GM18873 (cell line): ENCODE data around the gene MATCAP1.

Source experiments
- ATAC-seq: cut with Tn5 transposase; IDR thresholded peaks from one replicate; pipeline ENCODE4 v1.9.1; 2021; ENCODE audit warnings: mild to moderate bottlenecking, moderate library complexity, moderate number of reproducible peaks; ENCODE audit not compliant: unreplicated experiment, low FRiP score

Gene MATCAP1

GRCh38 chr16:67191995-67192681, 8.4 kb upstream of the MATCAP1 start, which contains the start of gene E2F4:
Gene E2F4, plus strand, starts transcription at chr16:67192155. Its CDS starts 73 bp downstream, at chr16:67192228.
- ATAC-seq: peak; percentile 56

DNA sequence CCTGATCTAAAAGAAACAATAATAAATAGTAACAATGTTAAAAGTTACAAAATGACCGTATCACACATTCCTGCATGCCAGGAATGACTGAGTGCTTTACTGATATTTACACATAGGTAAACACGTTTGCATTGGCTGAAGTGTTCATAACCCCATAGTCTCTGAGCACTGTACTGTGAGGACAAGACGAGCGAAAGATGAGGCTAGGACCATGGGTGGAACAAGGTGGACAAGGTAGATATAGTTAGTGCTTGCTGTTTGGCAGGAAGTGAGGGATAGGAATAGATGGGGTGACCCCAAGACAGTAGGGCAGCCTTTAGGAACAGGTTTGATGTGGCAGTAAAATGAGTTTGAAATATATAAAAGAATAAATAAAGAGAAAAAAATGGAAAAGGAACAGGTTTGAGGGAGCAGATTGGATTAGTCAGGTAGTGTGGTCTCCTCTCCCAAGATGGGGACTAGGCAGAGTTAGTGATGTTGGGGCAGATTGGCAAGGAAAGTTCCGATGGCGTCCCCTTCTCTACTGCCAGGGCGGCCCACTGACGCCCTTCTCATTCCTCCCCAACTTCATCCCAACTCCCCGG, 7.7 kb upstream of the MATCAP1 start:
- no peak for ATAC-seq

DNA sequence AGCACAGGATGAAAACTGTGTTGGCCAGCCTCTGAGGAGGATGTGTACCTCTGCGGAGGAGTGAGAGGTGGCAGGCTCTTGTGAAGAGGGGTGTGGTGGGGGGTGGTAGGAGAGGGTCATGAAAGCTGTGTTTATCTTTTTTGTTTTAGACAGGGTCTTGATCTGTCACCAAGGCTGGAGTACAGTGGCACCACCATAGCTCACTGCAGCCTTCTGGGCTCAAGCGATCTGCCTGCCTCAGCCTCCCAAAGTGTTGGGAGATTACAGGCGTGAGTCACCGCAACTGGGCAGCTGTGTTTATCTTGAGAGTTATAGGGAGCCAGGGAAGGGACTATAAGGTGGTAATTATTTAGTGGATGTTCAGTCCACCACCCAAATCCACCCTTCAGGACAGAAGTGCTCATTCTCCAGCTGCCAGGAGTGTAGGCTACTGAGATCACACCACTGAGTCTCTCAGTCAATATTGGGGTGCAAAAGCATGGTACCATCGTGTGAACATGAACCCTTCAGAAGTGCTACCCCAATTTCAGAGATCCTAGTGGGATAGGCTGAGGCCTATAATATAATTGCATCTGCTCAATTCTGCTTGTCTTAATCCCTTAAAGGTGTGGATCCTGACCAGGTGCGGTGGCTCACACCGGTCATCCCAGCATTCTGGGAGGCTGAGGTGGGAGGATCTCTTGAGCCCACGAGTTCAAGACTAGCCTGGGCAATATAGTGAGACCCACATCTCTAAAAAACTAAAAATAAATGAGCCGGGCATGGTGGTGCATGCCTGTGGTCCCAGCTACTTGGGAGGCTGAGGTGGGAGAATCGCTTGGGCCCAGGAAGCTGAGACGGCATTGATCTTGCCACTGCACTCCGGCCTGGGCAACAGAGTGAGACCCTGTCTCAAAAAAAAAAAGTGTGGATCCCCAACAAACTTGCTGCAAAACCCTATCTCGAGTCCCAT, 7.0 kb upstream of the MATCAP1 start:
- ATAC-seq: no peak

DNA sequence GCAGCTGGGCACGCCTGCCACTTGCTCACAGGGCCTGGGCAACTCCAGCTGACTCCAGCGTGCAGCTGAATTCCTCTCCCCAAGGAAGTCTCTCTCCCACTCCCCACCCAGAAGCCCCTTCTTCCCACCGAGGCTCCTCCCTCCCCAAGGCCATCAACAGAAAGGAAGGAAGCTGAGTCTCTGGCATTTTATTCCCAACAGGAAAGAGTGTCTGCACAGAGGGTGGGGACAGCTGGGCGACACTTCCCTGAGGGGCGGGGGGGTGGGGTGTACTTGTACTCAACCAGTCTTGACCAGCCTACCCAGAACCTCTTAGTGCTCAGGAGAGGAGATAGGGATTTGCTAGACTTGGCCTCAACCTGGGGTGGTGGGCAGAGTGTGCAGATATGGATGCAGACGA, 6.3 kb upstream of the MATCAP1 start, which contains the start of gene EXOC3L1:
EXOC3L1 (minus strand) TSS at position 96 of the 400 bp plus-strand sequence. CDS start 460 bp downstream, outside the sequence.
- no peak for ATAC-seq

- ATAC-seq: no peak
These were observed 5.0 kb upstream of the MATCAP1 start for GRCh38 chr16:67188798-67189197.

- ATAC-seq: no peak
These were observed 4.6 kb upstream of the MATCAP1 start for GRCh38 chr16:67188323-67188722.

- ATAC-seq: no peak
These were observed 3.6 kb upstream of the MATCAP1 start for GRCh38 chr16:67187175-67187890.

GRCh38 chr16:67186550-67186950, 2.8 kb upstream of the MATCAP1 start:
- no peak for ATAC-seq

- no peak for ATAC-seq
These were observed 1.9 kb upstream of the MATCAP1 start for GRCh38 chr16:67185651-67186134.

DNA sequence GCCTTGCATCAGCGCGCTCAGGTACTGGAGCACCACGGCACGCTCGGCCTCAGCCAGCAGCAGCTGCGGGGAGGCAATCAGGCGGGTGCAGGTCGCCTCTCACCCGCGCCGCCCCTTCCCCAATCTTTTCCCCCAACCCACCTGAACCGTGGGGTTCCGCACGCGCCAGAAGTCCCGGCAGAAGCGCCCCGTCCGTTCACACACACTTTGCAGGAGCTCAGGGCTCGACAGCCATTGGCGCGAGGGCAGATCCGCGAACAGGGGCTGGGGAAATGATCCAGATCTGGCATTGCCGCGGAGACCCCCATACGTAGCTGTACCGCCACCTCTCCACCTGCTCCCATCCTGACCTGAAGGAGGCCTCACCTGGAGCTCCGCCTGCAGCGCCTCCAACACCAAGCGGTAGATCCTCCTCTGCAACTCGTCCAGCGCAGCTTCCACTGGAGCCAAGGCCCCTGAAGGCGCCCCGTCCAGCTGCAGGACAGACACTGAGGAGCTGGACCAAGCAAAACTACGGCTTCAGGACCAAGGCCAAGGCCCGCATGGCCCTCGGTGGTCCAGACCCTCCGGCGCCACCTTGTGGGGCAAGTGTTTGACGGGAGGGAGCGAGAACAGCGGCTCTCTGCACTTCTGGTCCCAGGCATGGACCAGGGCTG, 1.4 kb upstream of the MATCAP1 start:
- ATAC-seq: no peak

- no peak for ATAC-seq
These were observed 761 bp upstream of the MATCAP1 start for GRCh38 chr16:67184453-67184994.

GRCh38 chr16:67183284-67183626, 508 bp downstream of the MATCAP1 start:
- no peak for ATAC-seq

DNA sequence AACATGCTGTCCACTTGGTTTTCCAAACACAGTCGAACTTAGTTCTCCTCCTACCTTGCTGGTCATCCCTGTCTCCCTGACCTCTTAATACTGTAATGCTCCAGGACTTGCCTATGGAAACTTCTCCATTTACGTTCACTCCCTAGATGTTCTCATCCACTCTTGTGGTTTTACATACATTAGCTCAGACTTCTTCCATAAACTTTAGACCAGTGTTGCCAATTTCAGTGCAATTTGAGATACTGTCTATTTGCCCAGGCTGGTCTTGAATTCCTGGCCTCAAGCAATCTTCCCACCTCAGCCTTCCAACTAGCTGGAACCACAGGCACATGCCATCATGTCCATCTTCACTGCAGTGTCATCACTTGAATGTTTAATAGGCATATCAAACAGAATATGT, 1.5 kb downstream of the MATCAP1 start:
- ATAC-seq: no peak

DNA sequence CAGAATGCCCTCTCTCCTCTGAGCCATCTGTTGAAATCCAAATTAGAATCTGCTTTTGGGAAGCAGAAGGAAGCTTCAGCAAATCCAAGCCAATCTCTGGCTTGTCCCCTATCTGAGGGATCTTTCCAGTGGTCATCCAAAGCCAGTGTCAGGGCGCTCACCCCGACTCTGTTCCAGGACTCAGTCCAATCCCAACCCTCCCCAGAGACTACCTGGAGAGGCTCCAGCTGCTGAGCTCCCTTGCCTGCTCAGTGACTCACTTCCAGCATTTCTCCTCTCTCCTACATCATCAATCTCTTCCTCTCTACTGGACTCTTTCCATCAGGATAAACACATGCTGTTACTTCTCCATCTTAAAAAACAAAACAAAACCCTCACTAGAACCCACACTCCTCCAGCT, 2.4 kb downstream of the MATCAP1 start:
- no peak for ATAC-seq

DNA sequence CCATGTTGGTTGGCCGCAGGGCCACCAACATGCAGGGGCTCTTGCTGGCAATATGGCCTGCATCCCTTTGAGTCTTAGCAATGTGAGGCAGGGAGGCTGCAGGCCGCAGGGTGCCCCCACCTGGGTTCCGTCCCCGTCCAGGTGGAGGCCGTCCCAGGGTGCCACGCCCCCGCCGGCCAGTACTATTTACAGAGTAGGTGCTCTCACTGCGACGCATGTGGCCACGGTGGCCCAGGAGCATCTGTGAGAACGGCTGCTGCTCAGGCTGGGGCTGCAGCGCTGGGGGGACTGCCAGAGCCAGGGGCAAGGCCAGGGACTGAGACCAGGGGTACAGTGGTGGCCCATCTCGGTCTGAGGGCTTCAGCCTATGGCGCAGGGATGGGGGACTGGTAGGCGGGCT, 3.6 kb downstream of the MATCAP1 start:
- no peak for ATAC-seq

DNA sequence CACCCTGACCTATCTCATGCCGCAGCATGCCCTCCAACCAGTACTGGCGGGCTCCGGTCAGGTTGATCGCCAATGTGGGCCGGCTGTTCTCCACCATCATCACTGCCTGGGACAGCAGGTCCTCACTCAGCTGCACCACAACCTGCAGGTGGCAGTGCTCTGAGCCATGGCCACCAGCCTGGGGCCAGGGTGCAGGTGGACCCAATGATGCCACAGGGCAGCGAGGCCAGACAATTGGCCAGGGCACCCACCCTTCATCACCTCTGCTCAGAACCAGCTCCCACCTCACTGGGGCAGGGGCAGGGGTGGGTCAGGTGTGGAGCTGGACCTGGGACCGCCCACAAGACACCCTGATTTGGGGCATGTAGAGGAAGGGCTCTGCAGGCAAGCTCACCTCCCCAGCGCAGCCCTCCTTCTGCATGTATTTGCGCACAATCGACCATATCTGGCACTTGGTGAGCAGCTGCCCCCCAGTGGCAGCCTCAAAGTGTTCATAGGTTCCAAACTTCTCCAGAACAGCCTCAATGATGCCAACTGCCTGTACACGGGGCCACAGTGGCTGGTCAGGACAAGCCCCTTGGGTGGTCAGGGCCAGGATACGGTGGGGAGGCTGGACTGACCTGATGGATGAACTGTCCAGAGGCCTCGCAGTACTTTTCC, 4.2 kb downstream of the MATCAP1 start:
- no peak for ATAC-seq

- no peak for ATAC-seq
These were observed 5.7 kb downstream of the MATCAP1 start for GRCh38 chr16:67177743-67178699.

- no peak for ATAC-seq
These were observed 7.1 kb downstream of the MATCAP1 start for GRCh38 chr16:67176662-67177061.
